Fibroblast of skin of right biceps (primary cell): ENCODE results near the gene NEUROG1.

Source experiments
- DNase-seq: peaks from one replicate; pipeline ENCODE4 v3.0.0-alpha.2; 2013

Gene NEUROG1, protein sequence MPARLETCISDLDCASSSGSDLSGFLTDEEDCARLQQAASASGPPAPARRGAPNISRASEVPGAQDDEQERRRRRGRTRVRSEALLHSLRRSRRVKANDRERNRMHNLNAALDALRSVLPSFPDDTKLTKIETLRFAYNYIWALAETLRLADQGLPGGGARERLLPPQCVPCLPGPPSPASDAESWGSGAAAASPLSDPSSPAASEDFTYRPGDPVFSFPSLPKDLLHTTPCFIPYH

DNA sequence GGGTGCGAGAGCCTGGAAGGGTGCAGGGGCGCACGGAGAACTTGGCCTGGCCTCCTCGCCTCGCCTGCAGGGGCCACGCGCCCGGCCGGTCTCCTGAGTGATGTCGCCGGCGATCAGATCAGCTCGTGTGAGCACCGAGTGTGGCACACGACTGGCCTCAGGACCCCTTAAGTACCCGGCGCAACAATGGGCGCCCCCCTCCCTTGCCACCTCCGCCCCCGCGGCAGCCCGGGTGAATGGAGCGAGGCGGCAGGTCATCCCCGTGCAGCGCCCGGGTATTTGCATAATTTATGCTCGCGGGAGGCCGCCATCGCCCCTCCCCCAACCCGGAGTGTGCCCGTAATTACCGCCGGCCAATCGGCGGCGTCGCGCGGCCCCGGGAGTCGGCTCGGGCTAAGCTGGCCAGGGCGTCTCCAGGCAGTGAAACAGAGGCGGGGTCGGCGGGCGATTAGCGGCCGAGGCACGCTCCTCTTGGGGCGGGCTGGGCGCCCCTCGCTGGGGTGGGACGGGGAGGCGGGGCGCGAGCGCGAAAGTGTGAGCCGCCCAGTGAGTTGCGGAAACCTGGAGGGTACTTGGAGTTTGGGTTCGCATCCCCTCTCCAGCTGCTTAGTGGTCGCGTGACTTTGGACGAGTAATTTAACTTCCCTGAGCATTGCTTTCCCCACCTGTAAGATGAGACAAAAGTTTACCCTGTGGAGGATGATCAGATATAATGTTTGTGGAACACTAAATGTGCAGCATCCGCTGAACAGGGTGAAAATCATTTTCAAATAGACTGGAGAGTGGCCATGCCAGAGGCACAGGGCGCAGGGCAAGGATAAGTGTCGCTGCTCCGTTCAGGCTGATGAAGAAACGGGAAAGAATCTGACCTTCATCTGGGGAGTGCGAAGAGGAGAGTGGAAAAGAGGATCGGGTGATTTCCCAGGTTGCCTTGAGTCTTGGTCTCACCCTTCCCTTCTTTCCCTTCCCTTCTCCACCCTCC is at the start of gene NEUROG1:
TSS of gene NEUROG1 (minus strand) at position 145 of the 982 bp plus-strand sequence. CDS start 274 bp downstream, outside the sequence.
- no peak for DNase-seq

DNA sequence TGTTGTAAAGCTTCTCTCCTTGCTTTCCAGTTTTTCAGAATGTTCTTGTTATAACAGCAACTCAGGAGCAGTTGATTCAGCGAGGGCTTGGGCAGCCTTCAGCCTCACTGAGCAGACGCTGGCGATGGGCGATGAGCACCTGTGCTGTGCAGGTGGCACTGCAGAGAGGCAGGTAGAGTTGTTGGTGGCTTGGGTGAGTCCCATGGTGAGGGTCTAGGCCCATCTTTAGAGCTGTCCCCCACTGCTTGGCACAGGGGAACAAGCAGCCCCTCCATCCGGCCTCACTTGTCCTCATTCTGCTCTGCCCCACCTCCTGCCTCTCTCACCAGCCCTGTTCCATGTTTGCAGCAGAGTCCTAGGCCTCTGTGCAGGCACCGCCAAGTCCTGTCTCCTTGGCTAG is 49.2 kb upstream of the NEUROG1 start:
- no peak for DNase-seq

DNA sequence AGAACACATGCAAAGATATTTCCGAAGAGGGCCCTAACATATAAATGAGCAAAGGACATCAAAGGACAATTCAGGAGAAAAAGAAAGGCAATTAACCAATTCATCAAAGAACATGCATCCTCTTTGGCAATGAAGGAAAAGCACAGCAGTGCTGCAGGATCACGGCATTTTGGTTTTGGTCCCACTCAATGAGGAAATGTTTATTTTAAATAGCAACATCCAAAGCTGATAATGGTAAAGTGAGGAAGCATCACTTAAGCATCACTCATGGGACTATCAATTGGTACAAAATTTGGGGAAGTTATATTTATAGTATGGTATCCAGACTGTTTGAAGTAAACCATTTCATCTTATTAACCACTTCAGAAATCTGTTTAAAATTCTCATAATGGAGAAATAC is 48.5 kb upstream of the NEUROG1 start:
- no peak for DNase-seq

DNA sequence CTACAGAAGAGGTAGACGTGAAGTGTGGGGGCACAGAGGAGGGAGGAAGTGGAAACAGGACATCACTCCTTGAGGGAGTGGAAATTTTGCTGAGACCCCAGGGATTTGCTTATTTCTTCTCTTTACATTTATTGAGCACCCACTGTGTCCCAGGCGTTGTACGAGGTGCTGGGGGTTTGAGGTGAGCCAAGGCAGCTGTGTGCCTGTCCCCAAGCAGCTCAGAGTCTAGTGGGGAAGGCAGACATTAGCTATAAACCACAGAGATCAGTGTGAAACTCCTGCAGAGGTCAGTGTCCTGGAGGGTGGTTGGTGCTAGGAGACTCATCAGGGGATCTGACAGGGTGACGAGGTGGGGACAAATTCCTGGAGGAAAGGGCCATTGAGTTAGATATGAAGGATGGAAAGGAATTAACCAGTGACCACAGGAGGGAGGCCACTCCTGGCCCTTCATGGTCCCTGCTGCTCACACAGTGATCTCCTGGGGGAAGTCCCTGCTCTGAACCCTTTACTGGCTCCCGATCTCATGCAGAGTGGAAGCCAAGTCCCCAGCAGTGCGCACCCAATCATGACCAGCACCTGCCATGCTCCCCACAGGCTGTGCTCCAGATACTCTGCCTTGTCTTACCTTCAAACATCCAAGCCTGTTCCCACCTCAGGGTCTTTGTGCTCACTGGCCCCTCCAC is 46.5 kb upstream of the NEUROG1 start:
- DNase-seq, result no peak

DNA sequence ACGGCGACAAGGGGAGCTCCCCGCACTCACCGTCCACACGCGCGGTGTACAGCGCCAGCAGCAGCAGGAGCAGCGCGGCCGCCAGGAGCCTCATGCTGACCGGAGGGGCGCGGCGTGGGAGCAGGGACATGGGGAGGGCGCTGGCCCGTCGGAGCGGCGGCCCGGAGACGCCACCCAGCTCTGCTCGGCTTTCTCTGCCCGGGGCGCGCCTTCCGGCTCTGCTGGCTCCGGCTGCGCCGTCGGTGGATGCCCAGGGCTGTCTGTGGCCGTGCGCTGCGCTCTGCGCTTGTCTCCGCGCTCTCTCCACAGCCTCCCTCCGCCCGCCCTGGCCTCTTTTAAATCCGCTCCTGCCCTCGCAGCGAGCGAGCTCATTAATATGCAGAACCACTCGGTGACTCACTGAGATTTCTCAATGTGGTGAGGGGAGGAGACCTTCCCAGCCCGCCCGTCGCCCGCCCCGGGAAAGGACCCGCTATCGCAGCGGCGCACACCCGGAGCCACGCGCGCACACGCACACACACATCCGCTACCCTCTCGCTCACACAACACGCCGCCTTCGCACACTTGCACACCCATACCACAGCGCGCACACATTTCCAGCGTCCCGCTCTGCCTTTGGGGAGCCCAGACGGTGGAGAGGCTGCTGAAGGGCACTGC is 43.0 kb upstream of the NEUROG1 start, which contains the start of gene CXCL14:
TSS of gene CXCL14 (minus strand) at position 307 of the 657 bp plus-strand sequence. CDS start at position 94, 213 bp downstream.
- DNase-seq, result peak; percentile 88

DNA sequence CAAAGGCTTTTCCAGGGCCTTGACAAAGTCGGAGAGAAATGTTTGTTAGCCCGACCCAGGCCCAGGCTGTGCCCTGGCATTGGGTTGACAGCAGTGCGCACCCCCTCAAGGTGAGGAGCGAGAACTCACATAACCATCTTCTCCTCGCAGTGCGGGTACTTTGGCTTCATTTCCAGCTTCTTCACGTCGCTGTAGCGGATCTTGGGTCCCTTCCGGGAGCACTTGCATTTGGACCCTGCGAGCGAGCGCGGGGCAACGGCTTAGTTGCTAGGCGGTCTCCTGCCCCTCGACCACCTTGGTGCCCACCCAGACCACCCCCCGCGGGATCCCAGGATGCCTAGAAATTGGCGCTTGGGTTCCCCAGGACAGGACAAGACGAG is 42.5 kb upstream of the NEUROG1 start:
- DNase-seq, result no peak

DNA sequence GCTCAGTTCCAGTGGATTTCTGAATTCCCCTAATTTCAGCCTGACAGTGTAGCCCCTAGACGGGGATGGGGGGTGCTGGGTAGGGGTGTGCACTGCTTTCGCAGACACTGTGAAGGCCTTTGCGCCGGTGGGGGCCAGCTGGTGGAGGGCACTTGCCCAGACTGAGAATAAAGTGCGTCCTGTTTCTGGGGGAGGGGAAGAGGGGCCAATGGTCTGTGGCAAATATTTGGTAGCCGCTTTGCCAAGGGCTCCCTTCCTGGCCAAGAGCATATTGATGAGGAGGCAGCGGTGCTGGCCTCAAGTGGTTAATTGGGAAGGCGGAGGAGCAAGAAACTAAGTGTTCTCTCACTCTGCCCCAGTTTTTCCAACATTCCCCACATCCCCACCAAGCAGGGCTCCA is 41.7 kb upstream of the NEUROG1 start:
- no peak for DNase-seq

DNA sequence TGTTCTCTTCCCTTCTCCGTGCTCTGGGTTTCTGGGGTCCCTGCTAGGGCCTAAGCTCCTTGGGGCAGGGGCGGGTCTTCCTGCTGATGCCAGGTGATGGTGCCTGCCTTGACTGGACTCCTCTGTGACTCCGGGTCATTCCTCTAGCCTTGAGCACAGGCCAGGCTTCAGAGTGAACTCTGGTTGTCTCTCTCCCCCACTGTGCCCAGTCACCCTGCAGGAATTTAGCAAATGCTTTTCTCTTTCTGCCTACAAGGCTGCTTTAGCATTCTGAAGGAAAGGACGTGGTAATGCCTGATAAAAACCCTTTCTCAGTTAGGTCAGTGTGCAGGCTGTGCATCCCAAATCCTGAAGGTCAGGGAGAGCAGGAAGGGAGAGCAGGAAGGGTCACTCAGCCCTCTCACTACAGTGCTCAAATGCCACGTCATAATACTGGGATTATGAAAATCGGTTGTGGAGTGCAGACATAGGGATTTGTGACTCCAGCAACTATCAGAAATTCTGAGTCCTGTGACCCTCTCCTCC is 40.4 kb upstream of the NEUROG1 start:
- peak; percentile 66 for DNase-seq

DNA sequence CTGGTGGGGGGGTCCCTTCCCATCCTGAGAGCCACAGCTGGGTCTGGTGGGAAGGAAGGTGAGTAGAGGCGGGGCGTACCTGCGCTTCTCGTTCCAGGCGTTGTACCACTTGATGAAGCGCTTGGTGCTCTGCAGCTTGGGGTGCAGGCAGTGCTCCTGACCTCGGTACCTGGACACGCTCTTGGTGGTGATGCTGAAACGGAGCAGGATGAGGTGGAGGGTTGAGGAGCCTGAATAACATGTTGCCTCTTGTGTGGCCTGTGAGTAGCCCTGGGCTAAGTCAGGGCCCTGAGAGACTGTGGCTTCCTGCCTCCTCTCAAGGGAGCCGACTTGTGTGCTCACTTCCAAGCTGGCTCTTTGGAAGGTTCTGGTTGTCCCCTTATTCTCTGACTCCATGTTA is 38.7 kb upstream of the NEUROG1 start:
- no peak for DNase-seq

DNA sequence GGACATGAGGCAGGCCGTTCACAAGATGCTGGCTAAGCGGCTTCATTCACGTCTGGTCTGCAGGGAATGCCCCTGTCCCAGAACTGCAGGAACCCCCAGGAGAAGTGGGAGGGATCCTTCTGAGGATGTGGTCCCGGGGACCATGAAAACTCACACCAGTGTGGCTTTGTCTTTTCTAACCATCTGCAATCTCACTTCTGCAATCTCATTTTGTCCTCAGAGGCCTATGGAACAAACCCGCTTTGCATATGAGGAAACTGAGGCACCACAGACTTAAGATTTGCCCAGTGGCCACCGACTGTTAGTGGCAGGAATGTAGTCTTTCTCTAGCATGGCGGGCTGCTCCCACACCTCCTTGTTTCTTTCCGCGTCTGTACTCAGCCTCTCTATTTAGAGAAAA is 36.1 kb upstream of the NEUROG1 start:
- no peak for DNase-seq

DNA sequence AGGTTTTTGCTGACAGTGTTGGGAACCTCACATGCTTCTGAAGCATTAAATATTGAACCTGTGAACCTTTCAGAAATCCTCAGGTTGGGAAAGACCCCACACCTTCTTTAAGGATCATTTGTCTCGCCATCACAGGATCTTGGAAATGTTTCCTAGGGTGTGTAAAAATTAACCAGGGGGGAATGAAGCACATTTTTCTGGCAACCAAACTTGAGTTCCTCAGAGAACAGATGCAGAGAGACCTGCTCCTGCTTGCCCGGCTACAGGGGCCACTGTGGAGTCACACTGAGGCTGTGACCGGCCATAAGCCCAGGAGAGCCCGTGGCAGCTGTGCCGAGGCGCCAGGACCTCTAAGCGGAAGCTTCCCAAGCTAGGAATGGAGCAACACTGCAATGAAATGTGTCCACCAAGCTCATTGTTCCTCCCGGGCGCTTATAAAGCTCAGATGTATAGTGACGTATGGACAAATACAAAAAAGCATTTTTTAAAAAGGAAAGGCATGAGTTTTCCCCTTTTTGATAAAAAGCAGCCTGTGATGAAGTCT is 35.4 kb upstream of the NEUROG1 start:
- DNase-seq, result no peak

DNA sequence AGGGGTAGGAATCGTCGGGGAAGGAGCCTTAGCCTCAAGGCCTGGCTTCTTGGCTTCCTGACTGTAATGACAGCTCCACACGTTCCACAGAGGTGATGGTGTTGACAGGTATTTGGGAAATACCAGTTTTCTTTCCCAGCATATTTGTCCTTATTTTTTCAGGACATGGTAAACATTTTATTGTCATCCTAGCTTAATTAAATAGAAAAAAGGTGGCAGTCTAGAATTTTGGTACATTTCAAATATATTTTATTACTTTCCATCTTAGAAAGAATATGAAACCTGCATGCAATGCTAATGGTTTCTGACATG is 34.6 kb upstream of the NEUROG1 start:
- no peak for DNase-seq

DNA sequence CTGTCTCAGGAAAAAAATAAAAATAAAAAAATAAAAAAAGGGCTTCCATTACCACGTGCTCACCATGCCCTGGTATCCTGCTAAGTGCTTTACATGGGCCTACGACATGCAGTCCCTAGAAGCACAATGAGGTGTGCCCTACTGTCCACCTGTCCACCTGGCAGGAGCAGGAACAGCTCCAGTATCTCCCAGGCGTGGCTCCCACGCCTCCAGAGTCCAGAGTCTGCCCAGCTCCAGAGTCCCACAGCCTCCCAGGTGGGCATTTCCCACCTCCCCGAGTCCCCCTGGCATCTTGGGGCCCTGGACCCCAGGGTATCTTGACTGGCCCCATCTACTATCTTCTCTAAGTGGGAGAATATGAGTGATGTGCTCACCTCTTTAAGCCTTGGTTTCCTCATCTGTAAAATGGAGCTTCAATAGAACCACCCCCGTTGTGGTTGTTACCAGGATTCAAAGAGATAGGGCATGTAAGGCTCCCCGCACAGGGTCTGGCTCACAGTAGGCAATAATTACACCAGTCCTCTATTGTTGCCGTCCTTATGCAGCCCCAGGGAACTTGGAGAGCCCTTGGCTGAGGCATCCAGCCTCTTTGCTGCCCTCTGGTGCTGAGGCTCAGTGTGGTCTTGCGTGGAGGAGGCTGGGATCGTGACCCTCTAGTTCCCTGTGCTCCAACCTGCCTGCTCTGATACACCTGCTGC is 34.1 kb upstream of the NEUROG1 start:
- no peak for DNase-seq

DNA sequence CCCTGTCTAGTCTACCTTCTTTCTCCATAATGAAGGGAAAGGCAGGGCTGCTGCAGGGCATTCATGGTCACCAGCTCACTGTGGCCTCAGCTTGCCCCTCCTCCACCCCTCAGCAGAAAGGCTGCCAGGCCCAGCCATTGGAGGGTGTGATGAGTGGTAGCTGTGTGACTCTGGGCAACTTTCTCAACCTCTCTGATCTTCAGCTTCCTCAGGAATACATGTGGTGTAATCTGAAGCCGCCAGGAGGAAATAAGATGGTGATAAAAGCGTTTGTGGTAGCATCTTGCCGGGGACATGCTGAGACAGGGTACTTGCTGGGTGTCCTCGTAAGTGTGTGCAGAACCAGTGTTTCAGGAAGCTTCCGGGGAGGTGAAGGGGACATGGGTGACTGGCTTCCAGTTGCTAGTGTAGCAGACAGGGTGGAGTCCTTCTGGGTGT is 33.2 kb upstream of the NEUROG1 start:
- no peak for DNase-seq

DNA sequence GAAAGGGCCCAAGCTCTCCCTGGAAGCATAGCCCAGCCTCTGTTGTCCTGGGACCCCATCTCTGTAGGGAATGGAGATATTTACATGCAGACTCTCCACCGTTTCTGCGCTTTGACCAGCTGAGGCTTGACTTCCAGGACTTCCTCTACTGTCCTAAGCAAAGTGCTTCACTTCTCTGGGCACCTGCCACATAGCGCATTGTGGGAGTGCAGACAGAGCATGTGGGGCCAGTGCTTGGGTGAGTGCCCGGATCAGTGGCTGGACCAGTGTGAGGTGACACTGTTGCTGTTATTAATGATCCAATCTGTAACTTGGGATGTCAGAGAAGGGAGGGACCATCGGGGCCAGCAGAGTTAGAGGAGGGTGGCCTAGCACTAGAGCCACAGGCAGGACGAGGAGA is 32.5 kb upstream of the NEUROG1 start:
- no peak for DNase-seq

DNA sequence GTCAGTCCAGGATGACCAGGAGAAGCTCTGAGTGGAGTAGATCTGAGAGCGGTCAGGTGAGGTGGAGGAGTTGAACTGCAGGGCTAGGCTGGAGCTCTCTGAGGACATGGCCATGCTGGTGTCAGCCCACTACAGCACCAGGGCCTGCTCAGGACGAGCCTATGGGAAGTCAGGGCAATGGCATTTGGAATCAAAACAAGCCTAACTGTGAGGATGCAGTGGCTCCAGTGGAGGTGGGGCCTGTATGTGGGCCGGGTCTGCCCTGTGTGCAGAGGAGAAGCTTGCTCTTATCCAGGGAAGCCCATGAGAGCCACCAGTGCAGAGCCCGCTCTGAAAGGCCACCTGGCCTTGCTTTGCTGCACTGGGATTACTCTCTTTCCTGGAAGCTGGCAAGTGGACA is 31.9 kb upstream of the NEUROG1 start:
- DNase-seq, result peak; percentile 31

DNA sequence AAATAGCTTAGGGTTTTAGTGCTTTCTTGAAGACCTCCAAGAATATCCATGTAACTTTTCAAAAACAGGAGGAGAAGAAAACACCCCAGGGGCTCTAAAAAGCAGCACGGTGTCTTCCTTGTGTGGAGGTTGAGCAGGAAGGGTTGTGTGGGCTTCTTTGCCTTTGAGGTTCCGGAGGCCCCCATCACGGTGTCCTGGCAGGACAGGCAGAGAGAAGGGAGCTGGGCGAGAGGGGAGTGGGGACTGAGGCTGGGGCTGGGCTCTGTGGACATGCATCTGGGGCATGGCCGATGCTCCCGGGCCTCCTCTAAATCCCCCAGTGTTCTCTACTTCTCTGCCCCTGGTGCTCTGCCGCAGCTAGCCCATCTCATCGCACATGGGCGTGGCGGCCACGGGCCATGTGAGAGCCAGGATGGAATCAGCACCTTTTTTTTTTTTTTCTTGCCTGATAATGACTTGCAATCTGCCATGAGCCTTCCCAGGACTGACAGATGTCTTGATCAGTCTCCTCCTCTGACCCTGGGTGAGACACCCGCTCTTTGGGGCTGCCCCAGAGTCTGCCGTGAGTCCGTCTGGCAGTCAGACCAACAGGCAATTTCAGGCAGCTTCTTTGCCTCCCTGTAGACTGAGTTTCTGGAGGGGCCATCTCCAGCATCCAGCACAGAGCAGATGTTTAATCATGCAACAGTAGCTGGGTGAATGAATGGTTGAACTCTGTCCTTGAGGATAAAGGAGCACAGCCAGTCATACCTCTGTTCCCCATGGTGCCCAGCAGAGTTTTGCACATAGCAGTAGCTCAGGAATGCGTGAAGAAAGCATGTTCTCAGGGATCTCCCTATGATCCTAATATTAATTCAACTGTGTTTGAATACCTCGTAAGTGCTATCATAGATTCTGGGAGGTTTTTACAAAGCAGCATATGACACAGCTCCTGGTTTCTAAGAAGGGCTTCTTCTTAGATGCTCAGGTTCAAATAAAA is 30.9 kb upstream of the NEUROG1 start:
- DNase-seq, result no peak

DNA sequence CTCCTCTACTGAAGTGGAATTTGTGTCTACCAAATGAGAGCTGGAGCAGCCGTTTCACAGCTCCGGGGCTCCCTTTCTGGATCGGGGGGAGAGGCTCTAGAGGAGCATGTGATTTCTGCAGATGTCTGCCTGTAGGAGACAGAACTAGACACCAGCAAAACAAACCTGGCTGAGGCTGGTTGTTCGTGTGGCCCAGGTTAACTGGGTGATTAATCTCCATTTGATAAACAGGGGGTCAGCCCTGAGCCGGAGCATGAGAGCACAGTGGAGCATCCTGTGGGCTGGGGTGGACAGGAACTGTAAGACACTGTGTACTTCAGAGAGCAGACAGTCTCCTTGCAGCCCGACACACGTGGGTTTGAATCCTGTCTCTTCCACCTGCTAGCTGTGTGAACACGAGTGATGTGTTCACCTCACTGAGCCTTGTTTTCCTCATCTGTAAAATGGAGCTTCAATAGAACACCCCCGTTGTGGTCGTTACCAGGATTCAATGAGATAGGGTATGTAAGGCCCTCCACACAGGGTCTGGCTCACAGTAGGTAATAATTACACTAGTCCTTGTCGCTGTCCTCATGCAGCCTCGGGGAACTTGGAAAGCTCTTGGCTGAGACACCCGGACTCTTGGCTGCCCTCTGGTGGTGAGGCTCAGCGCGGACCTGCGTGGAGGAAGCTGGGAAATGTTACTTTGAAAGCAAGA is 30.1 kb upstream of the NEUROG1 start:
- DNase-seq, result peak; percentile 52

DNA sequence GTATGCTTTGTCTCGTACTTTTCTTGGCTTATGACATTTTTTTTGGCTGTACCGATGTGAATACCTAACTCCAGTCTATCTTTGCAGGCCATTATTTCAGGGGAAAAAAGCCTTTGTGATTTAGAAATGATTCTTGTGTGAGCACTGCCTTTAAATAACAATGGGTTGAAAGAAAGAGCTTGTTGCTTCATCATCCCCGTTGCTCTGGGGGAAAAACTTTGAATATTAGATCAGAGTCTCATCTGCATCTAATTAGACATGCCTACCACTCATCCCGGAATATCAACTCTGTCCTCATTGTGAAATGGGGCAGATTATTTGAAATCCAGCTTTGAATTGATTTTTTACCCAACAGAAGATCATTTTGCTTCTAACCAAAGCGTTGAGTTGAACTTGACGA is 29.5 kb upstream of the NEUROG1 start:
- DNase-seq, result peak; percentile 42

DNA sequence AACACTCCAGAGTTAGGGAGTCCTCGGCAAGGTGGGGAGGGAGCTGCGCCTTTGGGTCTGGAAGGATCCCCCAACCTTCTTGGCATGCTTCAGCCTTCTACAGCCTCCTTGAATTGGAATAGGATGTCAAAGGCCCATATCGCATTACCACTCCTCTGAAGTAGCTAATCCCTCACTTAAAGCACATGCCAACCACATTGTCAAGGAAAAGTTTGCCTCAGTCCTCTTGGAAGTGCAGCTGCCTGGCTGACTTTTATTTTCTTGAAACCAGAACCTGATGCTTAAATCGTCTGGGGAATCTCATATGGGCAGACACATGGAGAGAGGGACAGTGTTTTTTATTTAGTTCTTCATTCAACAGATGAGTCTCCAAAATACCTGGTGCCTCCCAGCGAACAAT is 28.6 kb upstream of the NEUROG1 start:
- DNase-seq, result no peak
